Measurements from ENCODE around the gene GID8. TPM values are rescaled to one million over a fixed set of nuclear protein-coding genes. Genes with fewer than 3 reads are reported as not detected.
A peak's percentile ranks its signal among the peaks of the same experiment; 100 is the strongest.

GID8 gene
- total RNA-seq, 2 experiments from 2014 or later = 30.7 to 39.9 TPM

- no peak for DNase-seq
- ChIA-PET CTCF (no interaction called here), POLR2A (no interaction called here)
- intact Hi-C loops (cut with DNase I, micrococcal nuclease) = no loop called here
- Mint-ChIP-seq H3K36me3 (ENCODE audit: low read depth) (no peaks in the 10 kb centered on the region), H3K27me3 (peaks cover 10% of the 10 kb centered on the region), H3K9me3 (ENCODE audit: low read depth) (no peaks in the 10 kb centered on the region), H3K27ac (no peak overlapping the region), H3K4me3 (no peak overlapping the region), H3K4me1 (peaks cover 8% of the 10 kb centered on the region)
- ATAC-seq = no peak
Measured at GRCh38 chr20:62967149-62967501, 29.2 kb downstream of the GID8 start.

- Mint-ChIP-seq H3K4me3 (no peak overlapping the region), H3K4me1 (peaks cover 12% of the 10 kb centered on the region), H3K36me3 (ENCODE audit: low read depth) (no peaks in the 10 kb centered on the region), H3K9me3 (ENCODE audit: low read depth) (no peaks in the 10 kb centered on the region), H3K27me3 (peaks cover 13% of the 10 kb centered on the region), H3K27ac (no peak overlapping the region)
- intact Hi-C loops (cut with DNase I, micrococcal nuclease) = no loop called here
- ChIA-PET CTCF (interaction anchor here (0.6 to 1.4 kb wide), 2 partner anchors 15 to 41 kb away, joined by 3 read pairs; no protein-coding TSS in a partner anchor), POLR2A (no interaction called here)
- DNase-seq (no peak), ATAC-seq (no peak)
Measured at GRCh38 chr20:62967628-62968351, 29.8 kb downstream of the GID8 start.

GRCh38 chr20:62968378-62969178 is 30.6 kb downstream of the GID8 start:
- CTCF ChIA-PET = interaction anchor here (0.6 to 1.4 kb wide), 3 partner anchors 14 to 442 kb away, joined by 3 read pairs; no protein-coding TSS in a partner anchor

GRCh38 chr20:62969179-62969760 is 31.3 kb downstream of the GID8 start:
- Mint-ChIP-seq H3K36me3 (ENCODE audit: low read depth) (no peaks in the 10 kb centered on the region), H3K27me3 (peaks cover 20% of the 10 kb centered on the region), H3K4me3 (no peak overlapping the region), H3K9me3 (ENCODE audit: low read depth) (no peaks in the 10 kb centered on the region), H3K4me1 (peaks cover 12% of the 10 kb centered on the region), H3K27ac (no peak overlapping the region)
- DNase-seq = no peak
- intact Hi-C loops (cut with DNase I, micrococcal nuclease) = no loop called here
- ChIA-PET CTCF (interaction anchor here (0.7 to 1.4 kb wide), 2 partner anchors 12 to 441 kb away, joined by 3 read pairs; no protein-coding TSS in a partner anchor), POLR2A (no interaction called here)
- no peak for ATAC-seq

More at GRCh38 chr20:62968378-62969178, 30.6 kb downstream of the GID8 start:
- Mint-ChIP-seq H3K27ac (no peak overlapping the region), H3K36me3 (ENCODE audit: low read depth) (no peaks in the 10 kb centered on the region), H3K9me3 (ENCODE audit: low read depth) (no peaks in the 10 kb centered on the region), H3K4me1 (peaks cover 12% of the 10 kb centered on the region), H3K27me3 (peaks cover 15% of the 10 kb centered on the region), H3K4me3 (no peak overlapping the region)
- ATAC-seq = no peak
- intact Hi-C loops (cut with DNase I, micrococcal nuclease) = no loop called here
- POLR2A ChIA-PET = no interaction called here
- DNase-seq = no peak

GRCh38 chr20:62969939-62970306 is 32.0 kb downstream of the GID8 start:
- H3K27ac Mint-ChIP-seq = no peak overlapping the region
- intact Hi-C loops (cut with DNase I, micrococcal nuclease) = no loop called here
- no peaks in the 10 kb centered on the region for H3K9me3 Mint-ChIP-seq (ENCODE audit: low read depth)
- ChIA-PET CTCF (interaction anchor here (1.4 to 1.8 kb wide), 3 partner anchors 10 to 39 kb away, joined by 3 to 10 read pairs (median 5); no protein-coding TSS in a partner anchor), POLR2A (no interaction called here)
- DNase-seq (no peak), ATAC-seq (no peak)
- H3K4me1 Mint-ChIP-seq = peaks cover 12% of the 10 kb centered on the region
- no peaks in the 10 kb centered on the region for H3K36me3 Mint-ChIP-seq (ENCODE audit: low read depth)
- H3K27me3 Mint-ChIP-seq = peaks cover 27% of the 10 kb centered on the region
- no peak overlapping the region for H3K4me3 Mint-ChIP-seq

GRCh38 chr20:62970307-62971210 is 32.6 kb downstream of the GID8 start:
- intact Hi-C loops (cut with DNase I, micrococcal nuclease) = no loop called here
- Mint-ChIP-seq H3K4me1 (peaks cover 12% of the 10 kb centered on the region), H3K36me3 (ENCODE audit: low read depth) (no peaks in the 10 kb centered on the region), H3K27ac (no peak overlapping the region), H3K4me3 (no peak overlapping the region), H3K27me3 (peaks cover 28% of the 10 kb centered on the region), H3K9me3 (ENCODE audit: low read depth) (no peaks in the 10 kb centered on the region)
- ATAC-seq (no peak), DNase-seq (no peak)
- POLR2A ChIA-PET = no interaction called here
- CTCF ChIA-PET = interaction anchor here (0.6 to 1.8 kb wide), 6 partner anchors 9 to 40 kb away, joined by 3 to 10 read pairs (median 3); no protein-coding TSS in a partner anchor

- ATAC-seq (no peak), DNase-seq (no peak)
- intact Hi-C loops (cut with DNase I, micrococcal nuclease) = no loop called here
- Mint-ChIP-seq H3K27me3 (peaks cover 32% of the 10 kb centered on the region), H3K4me1 (peaks cover 12% of the 10 kb centered on the region), H3K4me3 (no peak overlapping the region), H3K27ac (peak overlapping the region; percentile 11), H3K36me3 (ENCODE audit: low read depth) (no peaks in the 10 kb centered on the region), H3K9me3 (ENCODE audit: low read depth) (no peaks in the 10 kb centered on the region)
- CTCF ChIA-PET = interaction anchor here (0.7 to 1.8 kb wide), 5 partner anchors 8 to 40 kb away, joined by 3 to 13 read pairs (median 5); no protein-coding TSS in a partner anchor
- POLR2A ChIA-PET = no interaction called here
Measured at GRCh38 chr20:62971211-62971949, 33.4 kb downstream of the GID8 start.

GRCh38 chr20:62971950-62972844 is 34.2 kb downstream of the GID8 start:
- DNase-seq (peak; percentile 93), ATAC-seq (peak; percentile 99)
- Mint-ChIP-seq H3K4me1 (peaks cover 16% of the 10 kb centered on the region), H3K27me3 (peaks cover 37% of the 10 kb centered on the region), H3K27ac (peak overlapping the region; percentile 11), H3K9me3 (ENCODE audit: low read depth) (no peaks in the 10 kb centered on the region), H3K36me3 (ENCODE audit: low read depth) (no peaks in the 10 kb centered on the region), H3K4me3 (peak overlapping the region; percentile 4)
- CTCF ChIA-PET = interaction anchor here (0.6 to 1.6 kb wide), 17 partner anchors 8 to 379 kb away, joined by 3 to 13 read pairs (median 3); no protein-coding TSS in a partner anchor
- POLR2A ChIA-PET = interaction anchor here (0.6 to 0.8 kb wide), 2 partner anchors 19 to 97 kb away, joined by 3 to 4 read pairs; no protein-coding TSS in a partner anchor
- intact Hi-C loops (cut with DNase I, micrococcal nuclease) = loop anchor here (1.0 to 2.0 kb wide), 3 partner anchors 37 to 131 kb away; no protein-coding TSS in a partner anchor

GRCh38 chr20:62972845-62973745 is 35.1 kb downstream of the GID8 start:
- Mint-ChIP-seq H3K9me3 (ENCODE audit: low read depth) (no peaks in the 10 kb centered on the region), H3K27ac (no peak overlapping the region), H3K4me1 (peaks cover 25% of the 10 kb centered on the region), H3K36me3 (ENCODE audit: low read depth) (no peaks in the 10 kb centered on the region), H3K27me3 (peaks cover 37% of the 10 kb centered on the region), H3K4me3 (no peak overlapping the region)
- CTCF ChIA-PET = interaction anchor here (0.6 to 1.6 kb wide), 17 partner anchors 8 to 379 kb away, joined by 3 to 13 read pairs (median 3); no protein-coding TSS in a partner anchor
- POLR2A ChIA-PET = interaction anchor here (0.6 to 0.8 kb wide), 2 partner anchors 20 to 97 kb away, joined by 3 to 4 read pairs; no protein-coding TSS in a partner anchor
- DNase-seq (no peak), ATAC-seq (no peak)
- intact Hi-C loops (cut with DNase I, micrococcal nuclease) = loop anchor here (1.0 to 2.0 kb wide), 4 partner anchors 36 to 206 kb away; no protein-coding TSS in a partner anchor

Data from activated CD4-positive, alpha-beta T cell treated with anti-CD3 and anti-CD28 coated beads for 36 hours (primary cell).